Tibial nerve (tissue), 4 donors: ENCODE data around the gene EPS8L1.

Experiments used
- EP300 ChIP-seq, 2 donors: sonication (generic); formaldehyde crosslinking; IDR thresholded peaks; one replicate each; pipeline ENCODE4 v1.6.1; 2017; ENCODE audit warnings: antibody characterized with exemption in 2 of 2, mild to moderate bottlenecking in 1 of 2
- POLR2A ChIP-seq, 2 donors: fragments of 450-650 bp; IDR thresholded peaks; one replicate each; pipeline ENCODE4 v1.6.1; 2017; ENCODE audit warnings: antibody characterized with exemption in 2 of 2, mild to moderate bottlenecking in 2 of 2, moderate library complexity in 2 of 2
- TF ChIP-seq, protein P1 (sequence below), 5 experiments: fragments of 200-600 bp in 3 of 5; fragments of 450-650 bp in 2 of 5; sonication (generic) in 3 of 5; IDR thresholded peaks; one replicate each; pipeline ENCODE4 v1.5.1; 2016 to 2019; ENCODE audit warnings: antibody characterized with exemption in 5 of 5, mild to moderate bottlenecking in 3 of 5, moderate library complexity in 2 of 5

DNA sequence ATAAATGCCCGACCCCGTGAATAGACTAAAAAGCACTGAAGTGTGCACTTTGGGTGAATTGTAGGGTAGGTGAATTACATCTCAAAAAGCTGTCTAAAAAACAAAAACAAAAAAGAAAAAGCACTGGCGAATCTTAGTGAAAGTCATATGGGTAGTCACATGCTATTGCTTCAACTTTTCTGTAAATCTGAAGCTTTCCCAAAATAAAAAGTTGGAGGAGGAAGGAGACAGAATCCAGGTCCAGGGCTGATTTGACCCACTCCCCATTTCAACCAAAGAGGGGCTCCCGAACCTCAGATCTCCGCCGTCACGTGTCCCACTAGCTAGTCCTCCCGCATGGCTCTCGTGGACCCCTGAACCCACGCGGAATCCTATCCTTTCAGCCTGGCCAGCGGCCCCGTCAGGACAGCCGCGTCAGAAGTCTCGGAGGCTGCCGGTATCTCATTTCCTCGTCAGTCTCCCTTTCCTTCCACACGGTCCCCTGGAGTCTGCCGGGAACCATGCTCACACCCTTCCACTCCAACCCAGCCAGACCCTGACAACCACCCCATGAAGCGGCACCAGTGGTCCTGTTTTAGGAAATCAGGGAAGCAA lies 35.7 kb downstream of the EPS8L1 start:
- TF ChIP-seq, protein P1, sequence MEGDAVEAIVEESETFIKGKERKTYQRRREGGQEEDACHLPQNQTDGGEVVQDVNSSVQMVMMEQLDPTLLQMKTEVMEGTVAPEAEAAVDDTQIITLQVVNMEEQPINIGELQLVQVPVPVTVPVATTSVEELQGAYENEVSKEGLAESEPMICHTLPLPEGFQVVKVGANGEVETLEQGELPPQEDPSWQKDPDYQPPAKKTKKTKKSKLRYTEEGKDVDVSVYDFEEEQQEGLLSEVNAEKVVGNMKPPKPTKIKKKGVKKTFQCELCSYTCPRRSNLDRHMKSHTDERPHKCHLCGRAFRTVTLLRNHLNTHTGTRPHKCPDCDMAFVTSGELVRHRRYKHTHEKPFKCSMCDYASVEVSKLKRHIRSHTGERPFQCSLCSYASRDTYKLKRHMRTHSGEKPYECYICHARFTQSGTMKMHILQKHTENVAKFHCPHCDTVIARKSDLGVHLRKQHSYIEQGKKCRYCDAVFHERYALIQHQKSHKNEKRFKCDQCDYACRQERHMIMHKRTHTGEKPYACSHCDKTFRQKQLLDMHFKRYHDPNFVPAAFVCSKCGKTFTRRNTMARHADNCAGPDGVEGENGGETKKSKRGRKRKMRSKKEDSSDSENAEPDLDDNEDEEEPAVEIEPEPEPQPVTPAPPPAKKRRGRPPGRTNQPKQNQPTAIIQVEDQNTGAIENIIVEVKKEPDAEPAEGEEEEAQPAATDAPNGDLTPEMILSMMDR (IDR thresholded peaks at IDR 0.05): no peak
- TF ChIP-seq POLR2A (IDR thresholded peaks at IDR 0.05): no peak
- TF ChIP-seq EP300 (IDR thresholded peaks at IDR 0.05): no peak
